ENCODE results near the gene CPNE8.

Gene CPNE8

DNA sequence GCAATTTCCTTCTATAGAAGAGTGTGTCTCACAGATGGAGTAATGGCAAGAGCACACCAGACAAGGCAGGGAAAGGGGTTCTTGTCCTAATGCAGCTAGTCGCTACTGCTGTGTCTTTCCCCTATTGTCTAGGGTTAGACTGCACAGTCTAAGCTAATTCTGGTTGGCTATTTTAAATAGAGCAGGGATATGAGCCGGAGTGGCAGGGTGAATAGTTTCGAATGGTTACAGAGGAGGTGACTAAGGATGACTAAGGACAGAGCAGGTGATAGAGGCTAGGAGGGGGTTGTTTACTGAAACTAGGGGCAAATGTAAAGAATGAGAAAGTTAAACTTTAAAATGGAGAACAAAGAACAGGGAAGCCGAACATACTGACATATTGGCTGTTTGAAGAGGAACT lies 25.6 kb upstream of the CPNE8 start:
- no peak for DNase-seq (ENCODE audit: low spot score)
- no peak for TF ChIP-seq CTCF (IDR thresholded peaks at IDR 0.05; ENCODE audit: extremely low read depth, missing control alignments)

DNA sequence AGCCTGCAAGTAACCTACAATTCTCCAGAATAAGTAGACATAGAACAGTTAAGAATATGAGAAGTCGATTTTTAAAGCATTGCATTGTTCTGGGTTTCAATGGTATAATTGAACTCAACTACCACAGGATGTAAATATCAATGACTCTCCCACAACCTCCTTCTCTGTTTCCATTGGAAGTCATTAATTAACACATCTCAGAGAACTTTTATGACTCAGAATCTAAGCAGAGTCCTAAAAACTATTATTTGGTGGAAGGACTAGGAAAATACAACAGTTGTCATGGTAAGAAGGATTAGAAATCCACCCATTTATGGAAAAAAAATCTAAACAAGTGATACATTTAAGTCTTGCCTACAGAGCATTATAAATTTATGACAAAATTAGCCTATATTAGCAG lies 21.1 kb upstream of the CPNE8 start:
- TF ChIP-seq CTCF (IDR thresholded peaks at IDR 0.05; ENCODE audit: extremely low read depth, missing control alignments): no peak
- DNase-seq (ENCODE audit: low spot score): no peak

GRCh38 chr12:38921025-38921677 lies 15.8 kb upstream of the CPNE8 start:
- DNase-seq (ENCODE audit: low spot score): peak; percentile 42
- peak; percentile 46 for TF ChIP-seq CTCF (IDR thresholded peaks at IDR 0.05; ENCODE audit: extremely low read depth, missing control alignments)

- no peak for TF ChIP-seq CTCF (IDR thresholded peaks at IDR 0.05; ENCODE audit: extremely low read depth, missing control alignments)
- DNase-seq (ENCODE audit: low spot score): no peak
Observed at GRCh38 chr12:38919191-38919590, 13.8 kb upstream of the CPNE8 start.

DNA sequence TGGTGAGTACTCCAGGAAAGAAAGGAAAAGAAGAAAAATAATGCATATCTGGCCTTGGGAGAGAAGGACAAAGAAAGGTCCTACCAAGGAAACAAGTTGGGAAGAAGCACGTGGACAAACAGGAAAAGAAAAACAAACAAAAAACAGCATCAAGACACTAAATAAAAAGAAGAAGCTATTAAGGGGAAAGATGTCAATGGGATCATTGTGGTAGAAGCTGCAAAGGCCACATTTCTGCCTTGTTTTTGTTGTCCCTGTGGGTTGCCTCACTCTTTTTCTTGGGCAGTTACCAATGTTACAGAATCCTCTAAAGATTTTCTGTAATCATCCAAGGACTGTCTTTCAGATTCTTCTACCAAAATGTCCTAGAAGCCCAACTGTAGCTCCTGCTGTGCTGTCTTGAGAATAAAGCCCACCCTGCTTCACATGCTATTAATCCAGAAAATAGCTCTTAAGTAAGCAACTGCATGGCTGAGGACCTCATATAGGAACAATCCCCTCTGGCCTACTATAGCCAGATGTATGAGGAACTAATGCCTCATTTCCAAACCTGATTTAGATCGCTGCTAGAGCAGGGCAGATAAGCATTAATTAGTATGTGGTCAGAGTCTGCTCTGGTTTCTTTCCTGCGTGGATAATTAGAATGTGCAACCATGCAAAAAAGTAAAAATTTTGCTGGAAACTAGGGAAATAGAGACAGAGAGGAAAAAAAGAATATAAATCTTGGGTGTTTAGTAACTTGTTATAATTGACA lies 10.2 kb upstream of the CPNE8 start:
- DNase-seq (ENCODE audit: low spot score): no peak
- no peak for TF ChIP-seq CTCF (IDR thresholded peaks at IDR 0.05; ENCODE audit: extremely low read depth, missing control alignments)

- TF ChIP-seq CTCF (IDR thresholded peaks at IDR 0.05; ENCODE audit: extremely low read depth, missing control alignments): no peak
- no peak for DNase-seq (ENCODE audit: low spot score)
Observed at GRCh38 chr12:38912116-38912515, 6.7 kb upstream of the CPNE8 start.

- TF ChIP-seq CTCF (IDR thresholded peaks at IDR 0.05; ENCODE audit: extremely low read depth, missing control alignments): no peak
- peak; percentile 15 for DNase-seq (ENCODE audit: low spot score)
Observed at GRCh38 chr12:38911611-38912010, 6.2 kb upstream of the CPNE8 start.
